GM19438 (cell line): Measurements from ENCODE around the gene RPL23.

Experiments
- ATAC-seq: cut with Tn5 transposase; IDR thresholded peaks from one replicate; pipeline ENCODE4 v1.9.1; 2021; ENCODE audit warnings: low read depth; ENCODE audit not compliant: unreplicated experiment

Gene RPL23

GRCh38 chr17:38853292-38854219 lies at the start of gene RPL23:
TSS of gene RPL23 (minus strand) at chr17:38853721. CDS start at chr17:38853710, 11 bp downstream.
- ATAC-seq = peak; percentile 79

GRCh38 chr17:38900978-38901656 lies 47.6 kb upstream of the RPL23 start:
- ATAC-seq = no peak

GRCh38 chr17:38899421-38899820 lies 45.9 kb upstream of the RPL23 start:
- ATAC-seq = no peak

- peak; percentile 87 for ATAC-seq
Measured at GRCh38 chr17:38898812-38899348, 45.4 kb upstream of the RPL23 start.

- ATAC-seq = peak; percentile 26
Measured at GRCh38 chr17:38898291-38898679, 44.8 kb upstream of the RPL23 start.

GRCh38 chr17:38897671-38898290 lies 44.3 kb upstream of the RPL23 start:
- no peak for ATAC-seq

GRCh38 chr17:38897176-38897575 lies 43.7 kb upstream of the RPL23 start:
- no peak for ATAC-seq

GRCh38 chr17:38896346-38896954 lies 42.9 kb upstream of the RPL23 start:
- ATAC-seq = no peak

GRCh38 chr17:38894276-38894675 lies 40.8 kb upstream of the RPL23 start:
- ATAC-seq = no peak

GRCh38 chr17:38893607-38894006 lies 40.1 kb upstream of the RPL23 start:
- ATAC-seq = no peak

GRCh38 chr17:38893113-38893512 lies 39.6 kb upstream of the RPL23 start:
- ATAC-seq = no peak

GRCh38 chr17:38892620-38893019 lies 39.1 kb upstream of the RPL23 start:
- no peak for ATAC-seq

GRCh38 chr17:38892083-38892482 lies 38.6 kb upstream of the RPL23 start:
- ATAC-seq = no peak

- ATAC-seq = no peak
Measured at GRCh38 chr17:38891441-38891840, 37.9 kb upstream of the RPL23 start.

- no peak for ATAC-seq
Measured at GRCh38 chr17:38890410-38890746, 36.9 kb upstream of the RPL23 start.

- no peak for ATAC-seq
Measured at GRCh38 chr17:38889745-38890409, 36.4 kb upstream of the RPL23 start.

- ATAC-seq = no peak
Measured at GRCh38 chr17:38888842-38889241, 35.3 kb upstream of the RPL23 start.

- no peak for ATAC-seq
Measured at GRCh38 chr17:38886643-38887010, 33.1 kb upstream of the RPL23 start.

- no peak for ATAC-seq
Measured at GRCh38 chr17:38885728-38886642, 32.5 kb upstream of the RPL23 start.
